ENCODE results near the gene CDK16. TPM values are rescaled to one million over a fixed set of nuclear protein-coding genes. Genes with fewer than 3 reads are reported as not detected.

CDK16 gene
- total and polyA plus RNA-seq, 2 of the 13 experiments (the other 11 are each of a cell fraction or from before 2014, with no cell fraction given) = 64.5 to 225 TPM

- no peak overlapping the region for H3K9ac ChIP-seq (ENCODE audit: insufficient read depth, low read depth, low read length)
- in situ Hi-C loops (cut with HindIII; ENCODE audit: extremely low pct_ligation_motif_present, low pct_unique_long_range_greater_than_20kb) = no loop called here
- H3K4me1 ChIP-seq (ENCODE audit: insufficient read depth, low read length) = no peaks in the 10 kb centered on the region
- peaks cover 1 to 30% of the 10 kb centered on the region in 2 experiments; a peak in 3 of 5 replicates for H3K36me3 ChIP-seq (replicated peaks in 1 of 2; ENCODE audit: control insufficient read depth in 1 of 2, insufficient read depth in 2 of 2, low read length in 2 of 2)
- H2AFZ ChIP-seq (ENCODE audit: low read length) = no peak overlapping the region
- H3K4me2 ChIP-seq (ENCODE audit: low read depth, low read length) = no peak overlapping the region
- no peak overlapping the region for H3K4me3 ChIP-seq (replicated peaks in 1 of 3; ENCODE audit: insufficient read depth in 1 of 3, low read depth in 2 of 3, low read length in 3 of 3)
- no TSS peak for BruUV-seq (replicated peaks)
- no peaks in the 10 kb centered on the region for H4K20me1 ChIP-seq (ENCODE audit: insufficient read depth, low read length)
- ATAC-seq = no peak
- CTCF ChIA-PET (ENCODE audit: low intra/inter-chr PET ratio, low total read pairs) = no interaction called here
- POLR2A ChIA-PET = no interaction called here
- no peaks in the 10 kb centered on the region for H3K9me3 ChIP-seq (ENCODE audit: low read length)
- no peak overlapping the region for H3K27ac ChIP-seq (ENCODE audit: extremely low read length, insufficient read depth, low read length)
- no peak for FAIRE-seq
- no peak for DNase-seq (ENCODE audit: low spot score)
- no peaks in the 10 kb centered on the region for H3K79me2 ChIP-seq (ENCODE audit: insufficient read depth, low read length)
- intact Hi-C loops (cut with micrococcal nuclease; ENCODE audit: unreplicated experiment) = no loop called here
- H3K27me3 ChIP-seq (ENCODE audit: control insufficient read depth in 1 of 2, insufficient read depth in 2 of 2, low read length in 2 of 2) = no peaks in the 10 kb centered on the region
- 96% methylated on average over 9 of the region's 10 CpGs for WGBS (ENCODE audit: low lambda C conversion rate)
- TF ChIP-seq ZXDC (CRISPR knock-in tag; IDR thresholded peaks at IDR 0.05) (no peak), NR2F2 (IDR thresholded peaks at IDR 0.05; ENCODE audit: borderline replicate concordance, low read depth) (no peak), ZNF496 (CRISPR knock-in tag; IDR thresholded peaks at IDR 0.05; ENCODE audit: insufficient replicate concordance) (no peak), CSRNP2 (CRISPR knock-in tag; conservative IDR thresholded peaks at IDR 0.05; ENCODE audit: low read depth) (no peak)
These were observed 26.7 kb downstream of the CDK16 start for GRCh38 chrX:47245156-47245555.

Data from HepG2 (cell line).